ENCODE data around the gene PSMF1.

GRCh38 chr20:1180949-1181348 lies 62.5 kb downstream of the PSMF1 start:
- TF ChIP-seq EZH2 (IDR thresholded peaks at IDR 0.05; ENCODE audit: borderline replicate concordance, low read length), result no peak
- TF ChIP-seq, protein P1, sequence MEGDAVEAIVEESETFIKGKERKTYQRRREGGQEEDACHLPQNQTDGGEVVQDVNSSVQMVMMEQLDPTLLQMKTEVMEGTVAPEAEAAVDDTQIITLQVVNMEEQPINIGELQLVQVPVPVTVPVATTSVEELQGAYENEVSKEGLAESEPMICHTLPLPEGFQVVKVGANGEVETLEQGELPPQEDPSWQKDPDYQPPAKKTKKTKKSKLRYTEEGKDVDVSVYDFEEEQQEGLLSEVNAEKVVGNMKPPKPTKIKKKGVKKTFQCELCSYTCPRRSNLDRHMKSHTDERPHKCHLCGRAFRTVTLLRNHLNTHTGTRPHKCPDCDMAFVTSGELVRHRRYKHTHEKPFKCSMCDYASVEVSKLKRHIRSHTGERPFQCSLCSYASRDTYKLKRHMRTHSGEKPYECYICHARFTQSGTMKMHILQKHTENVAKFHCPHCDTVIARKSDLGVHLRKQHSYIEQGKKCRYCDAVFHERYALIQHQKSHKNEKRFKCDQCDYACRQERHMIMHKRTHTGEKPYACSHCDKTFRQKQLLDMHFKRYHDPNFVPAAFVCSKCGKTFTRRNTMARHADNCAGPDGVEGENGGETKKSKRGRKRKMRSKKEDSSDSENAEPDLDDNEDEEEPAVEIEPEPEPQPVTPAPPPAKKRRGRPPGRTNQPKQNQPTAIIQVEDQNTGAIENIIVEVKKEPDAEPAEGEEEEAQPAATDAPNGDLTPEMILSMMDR (IDR thresholded peaks at IDR 0.05; ENCODE audit: low read length), result no peak

Measured in OCI-LY1 (cell line).